NCI-H748 (cell line): ENCODE results near the gene KIAA1586.
"Not testable (repeated sequence)": the region's sequence is repeated elsewhere in the genome, so short reads cannot be mapped to it uniquely, and the experiment has no call there.

Source experiments
- DNase-seq: peaks from one replicate; lab custom pipeline; 2025; ENCODE audit not compliant: unreplicated experiment; lab: John Stamatoyannopoulos, UW

Gene KIAA1586

DNA sequence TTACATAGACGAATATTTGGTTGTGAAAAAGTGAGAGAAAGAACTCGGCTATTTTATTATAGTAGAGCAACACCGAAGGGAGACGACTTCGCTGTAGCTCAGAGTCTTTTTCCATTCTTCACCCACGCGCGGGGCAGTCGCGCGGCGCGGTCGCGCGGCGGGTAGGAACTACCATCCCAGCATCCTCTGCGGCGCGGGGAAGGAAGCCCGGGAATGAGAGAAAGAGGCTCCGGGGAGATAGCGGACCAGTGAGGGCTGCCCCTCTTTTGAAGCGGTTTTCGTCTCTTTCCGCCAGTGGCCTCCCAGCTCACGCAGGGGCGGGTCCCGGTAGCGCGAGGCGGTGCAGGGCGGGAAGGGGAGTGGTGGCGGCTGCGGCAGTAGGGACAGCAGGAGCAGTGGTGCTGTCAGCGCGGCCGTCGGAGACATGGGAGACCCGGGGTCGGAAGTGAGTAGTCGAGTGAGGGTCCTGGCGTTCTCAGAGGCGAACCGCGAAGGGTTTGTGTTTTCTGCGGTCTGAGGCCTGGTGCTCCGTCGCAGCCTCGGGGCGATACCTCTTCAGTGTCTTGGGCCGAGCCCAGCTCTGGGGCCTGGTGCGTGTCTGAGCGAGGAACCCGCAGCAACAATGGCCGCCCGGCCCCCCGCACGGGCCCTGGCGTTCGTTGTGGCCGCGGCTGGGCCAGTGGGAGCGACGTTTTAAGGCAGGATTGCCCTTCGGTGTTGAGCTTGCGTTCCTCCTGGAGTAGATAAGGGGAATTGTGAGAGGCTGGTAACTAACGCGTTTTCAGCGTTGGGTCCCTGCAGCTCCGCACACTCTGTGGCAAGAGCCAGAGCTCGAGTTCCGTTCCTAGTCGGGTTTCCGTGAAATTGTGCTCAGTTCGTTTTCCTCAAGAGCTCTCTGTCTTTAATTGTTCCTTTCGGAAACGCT lies at the start of gene KIAA1586:
Gene KIAA1586, plus strand, starts transcription at position 362 of the 925 bp plus-strand sequence. Its CDS starts 63 bp downstream, at position 425.
- peak; percentile 97 for DNase-seq

DNA sequence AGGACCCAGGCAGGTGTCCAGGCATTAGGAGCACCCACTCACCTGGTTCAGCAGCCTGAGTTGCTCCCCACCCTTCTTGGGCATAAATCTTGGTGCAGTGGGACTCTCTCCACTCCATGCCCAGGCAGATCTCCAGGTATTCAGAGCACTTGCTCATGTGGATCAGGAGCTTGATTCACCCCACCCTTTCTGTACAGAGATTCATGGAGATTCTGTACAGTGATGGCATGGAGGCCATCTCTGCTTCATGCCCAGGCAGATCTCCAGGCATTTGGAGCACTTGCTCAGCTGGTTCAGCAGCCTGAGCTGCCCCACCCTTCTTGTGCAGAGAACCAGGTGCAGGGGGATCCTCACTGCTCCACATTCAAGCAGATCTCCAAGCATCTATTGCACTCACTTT lies 47.4 kb upstream of the KIAA1586 start:
- no peak for DNase-seq

GRCh38 chr6:56999748-57000147 lies 46.7 kb upstream of the KIAA1586 start:
- not testable (repeated sequence) for DNase-seq

GRCh38 chr6:57002197-57002596 lies 44.3 kb upstream of the KIAA1586 start:
- DNase-seq, result no peak

DNA sequence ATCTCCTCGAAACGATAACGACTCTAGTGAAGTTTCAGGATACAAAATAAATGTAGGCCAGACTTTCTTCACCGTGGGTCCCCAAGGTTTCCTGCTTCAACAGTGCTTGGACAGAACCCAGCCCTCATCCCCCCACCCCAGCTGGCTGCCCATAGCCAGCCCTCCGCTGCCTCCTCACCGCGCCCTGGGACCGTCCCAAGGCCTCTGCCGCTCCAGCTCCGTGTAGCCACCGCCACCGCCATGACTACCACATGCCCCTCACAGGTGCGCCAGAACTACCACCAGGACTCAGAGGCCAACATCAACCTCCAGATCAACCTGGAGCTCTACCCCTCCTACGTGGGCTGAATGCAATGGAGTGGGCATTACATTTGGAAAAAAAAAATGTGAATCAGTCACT lies 42.2 kb upstream of the KIAA1586 start:
- no peak for DNase-seq

GRCh38 chr6:57006101-57006500 lies 40.4 kb upstream of the KIAA1586 start:
- DNase-seq, result no peak

DNA sequence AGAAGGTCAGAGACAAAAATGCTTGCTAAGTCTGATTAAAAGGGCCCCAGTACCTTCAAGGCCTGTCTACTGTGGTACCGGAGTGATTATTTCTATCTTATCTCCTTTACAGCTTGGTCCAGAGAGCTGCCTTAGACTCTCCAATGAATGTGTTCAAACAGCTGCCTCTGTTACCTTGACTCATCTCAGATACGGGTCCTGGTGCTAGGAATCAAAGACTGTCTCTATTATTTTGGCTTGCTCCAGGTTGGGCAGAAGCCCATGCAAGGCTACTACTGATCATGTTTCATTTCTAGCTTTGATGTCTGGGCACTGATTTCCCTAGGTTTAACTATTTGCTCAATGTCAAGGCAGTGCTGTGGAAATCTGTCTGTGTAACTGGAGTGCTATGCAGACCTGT lies 38.4 kb upstream of the KIAA1586 start:
- not testable (repeated sequence) for DNase-seq

- DNase-seq, result no peak
These were observed 33.0 kb upstream of the KIAA1586 start for GRCh38 chr6:57013521-57013926.

GRCh38 chr6:57017069-57017468 lies 29.4 kb upstream of the KIAA1586 start:
- no peak for DNase-seq

GRCh38 chr6:57017841-57018240 lies 28.7 kb upstream of the KIAA1586 start:
- DNase-seq, result no peak

DNA sequence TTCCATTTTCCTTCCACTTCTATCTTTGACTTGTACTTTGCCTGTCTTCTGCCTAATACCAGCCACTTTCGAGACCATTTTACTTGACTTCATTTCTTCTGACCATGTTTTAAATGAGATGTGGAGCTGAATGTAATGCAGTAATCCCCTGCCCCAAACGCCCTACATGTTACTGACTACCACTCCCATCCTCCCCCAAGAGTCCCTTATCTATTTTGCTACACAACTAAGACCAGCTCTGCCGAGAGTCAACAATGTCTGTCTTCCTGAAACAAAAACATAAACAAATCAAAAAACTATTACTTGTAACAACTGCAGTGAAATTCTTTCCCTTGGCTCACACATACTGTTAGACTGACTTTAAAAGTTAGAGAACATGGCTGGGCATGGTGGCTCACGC lies 27.1 kb upstream of the KIAA1586 start:
- DNase-seq, result no peak

- DNase-seq, result peak; percentile 67
These were observed 25.3 kb upstream of the KIAA1586 start for GRCh38 chr6:57021086-57021720.

- no peak for DNase-seq
These were observed 22.2 kb upstream of the KIAA1586 start for GRCh38 chr6:57024321-57024720.

GRCh38 chr6:57024775-57025174 lies 21.7 kb upstream of the KIAA1586 start:
- no peak for DNase-seq

DNA sequence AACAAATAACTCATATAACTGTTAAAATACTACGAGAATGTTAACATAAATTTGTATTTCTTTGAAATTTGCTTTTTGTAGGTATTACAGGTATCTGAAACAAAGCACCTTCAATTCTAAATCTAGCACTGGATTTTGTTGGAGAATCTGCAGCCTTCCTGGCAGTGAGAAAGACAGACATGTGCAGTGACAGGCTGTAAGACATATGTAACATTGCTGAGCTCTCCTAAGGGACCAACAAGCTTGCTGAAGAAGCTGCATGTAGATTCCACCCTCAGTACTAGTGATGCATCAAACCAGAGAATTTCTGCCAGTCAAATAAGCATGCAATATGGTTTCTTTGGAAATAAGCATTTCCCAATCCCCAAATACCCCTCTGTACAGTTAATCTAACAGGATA lies 20.5 kb upstream of the KIAA1586 start:
- no peak for DNase-seq

- no peak for DNase-seq
These were observed 19.2 kb upstream of the KIAA1586 start for GRCh38 chr6:57027301-57027700.

DNA sequence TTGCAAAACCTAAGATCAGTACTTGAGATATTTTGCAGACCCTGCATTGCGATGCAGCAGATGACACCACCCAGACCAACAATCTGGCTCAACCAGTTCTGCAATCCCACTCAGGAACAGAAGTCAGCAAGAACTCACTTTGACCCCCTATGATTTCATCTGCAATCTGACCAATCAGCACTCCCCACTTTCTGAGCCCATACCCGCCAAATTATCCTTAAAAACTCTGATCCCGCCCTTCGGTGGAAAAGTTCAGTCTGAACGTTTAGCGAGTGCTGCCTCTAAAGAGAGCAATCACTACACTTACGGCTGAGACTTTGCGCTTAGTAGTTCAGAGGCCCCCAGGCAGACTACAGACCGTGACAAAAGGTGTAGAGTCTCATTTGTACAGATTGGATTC lies 17.3 kb upstream of the KIAA1586 start:
- no peak for DNase-seq

DNA sequence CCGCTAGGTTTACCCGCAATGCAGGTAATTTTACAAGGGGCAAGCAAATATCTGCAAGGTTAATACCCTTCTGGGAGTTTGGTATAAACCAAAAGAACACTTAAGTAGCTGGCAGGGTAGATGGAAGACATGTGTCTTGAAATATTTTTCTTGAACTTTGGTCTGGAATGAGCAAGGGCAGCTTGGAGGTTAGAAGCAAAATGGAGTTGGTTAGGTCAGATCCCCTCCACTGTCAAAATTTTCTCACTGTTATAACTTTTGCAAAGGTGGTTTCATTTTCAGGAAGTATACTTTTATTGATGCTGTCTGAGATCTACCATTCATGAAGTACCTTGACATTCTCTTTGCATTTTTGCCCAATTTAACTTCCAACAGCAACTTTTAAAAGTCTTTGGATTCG lies 13.3 kb upstream of the KIAA1586 start:
- no peak for DNase-seq

- DNase-seq, result no peak
These were observed 10.9 kb upstream of the KIAA1586 start for GRCh38 chr6:57035549-57035948.

DNA sequence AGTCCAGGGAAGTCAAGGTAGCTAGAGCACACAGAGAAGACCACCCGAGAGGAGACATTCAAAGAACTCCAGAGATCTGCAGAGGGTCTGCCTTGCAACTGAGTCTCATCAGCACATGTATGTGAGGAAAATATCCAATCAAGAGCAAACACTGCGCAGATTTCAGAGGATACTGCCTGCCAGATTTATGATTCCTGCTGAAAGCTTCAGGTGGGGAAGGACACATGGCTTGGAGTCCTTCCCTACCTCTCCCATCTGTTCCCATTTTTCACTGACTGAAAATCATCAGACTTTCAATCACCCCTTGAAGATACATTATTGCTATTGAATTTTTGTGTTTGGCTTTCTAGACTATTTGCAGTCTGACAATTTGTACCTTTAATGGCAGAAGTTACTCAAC lies 7.6 kb upstream of the KIAA1586 start:
- no peak for DNase-seq

GRCh38 chr6:57040011-57040410 lies 6.5 kb upstream of the KIAA1586 start:
- DNase-seq, result no peak

DNA sequence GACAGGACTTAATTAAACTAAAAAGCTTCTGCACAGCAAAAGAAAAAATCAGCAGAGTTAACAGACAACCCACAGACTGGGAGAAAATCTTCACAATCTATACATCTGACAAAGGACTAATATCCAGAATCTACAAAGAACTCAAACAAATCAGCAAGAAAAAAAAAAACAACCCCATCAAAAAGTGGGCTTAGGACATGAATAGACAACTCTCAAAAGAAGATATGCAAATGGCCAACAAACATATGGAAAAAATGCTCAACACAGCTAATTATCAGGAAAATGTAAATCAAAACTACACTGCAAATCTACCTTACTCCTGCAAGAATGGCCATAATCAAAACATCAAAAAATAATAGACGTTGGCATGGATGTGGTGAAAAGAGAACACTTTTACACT lies 2.4 kb upstream of the KIAA1586 start:
- DNase-seq, result not testable (repeated sequence)
